Ovary (tissue), 9 donors: Measurements from ENCODE around the gene BLOC1S4. TPM values are rescaled to one million over a fixed set of nuclear protein-coding genes. Genes with fewer than 3 reads are reported as not detected.

Source experiments
- DNase-seq, 5 donors: peaks; one replicate each; pipeline ENCODE4 v3.0.0-alpha.2; 2019 to 2020
- H3K27ac ChIP-seq, 2 donors: fragments of 200-600 bp; one replicate each; pipeline versions ENCODE4 v1.5.1 to v1.8.0; 2019 to 2022
- H3K27me3 ChIP-seq: fragments of 200-600 bp; one replicate; pipeline ENCODE4 v1.8.0; 2022
- H3K36me3 ChIP-seq: fragments of 200-600 bp; sonication (generic); one replicate; pipeline ENCODE4 v1.5.1; 2019
- H3K4me1 ChIP-seq: one replicate; pipeline ENCODE4 v1.8.1; 2013; ENCODE audit warnings: mild to moderate bottlenecking, moderate library complexity; ENCODE audit not compliant: insufficient read depth
- H3K4me3 ChIP-seq: fragments of 200-600 bp; sonication (generic); one replicate; pipeline ENCODE4 v1.5.1; 2017
- H3K9me3 ChIP-seq, 2 donors: fragments of 200-600 bp in 1 of 2; sonication (generic) in 1 of 2; one replicate each; pipeline versions ENCODE4 v1.5.1 to v1.8.1; 2013 to 2019; ENCODE audit warnings: mild to moderate bottlenecking in 1 of 2, moderate library complexity in 1 of 2
- CTCF ChIP-seq, 3 donors: fragments of 450-650 bp in 2 of 3; fragments of 200-600 bp in 1 of 3; IDR thresholded peaks; one replicate each; pipeline versions ENCODE4 v1.5.1 to v1.8.0; 2016 to 2022; ENCODE audit warnings: antibody characterized with exemption in 3 of 3, mild to moderate bottlenecking in 1 of 3
- EP300 ChIP-seq: sonication (generic); formaldehyde crosslinking; IDR thresholded peaks from one replicate; pipeline ENCODE4 v1.6.1; 2017; ENCODE audit warnings: antibody characterized with exemption
- POLR2A ChIP-seq: fragments of 450-650 bp; IDR thresholded peaks from one replicate; pipeline ENCODE4 v1.6.1; 2017; ENCODE audit warnings: antibody characterized with exemption, mild to moderate bottlenecking, moderate library complexity
- WGBS, 3 donors: extraction: QIAGEN DNeasy Blood & Tissue Kit in 1 of 3; methylation state at CpG; one replicate each; pipeline versions ENCODE4 v1.1.5 to v1.1.7; 2013 to 2017; 5-methylcytosine and 5-hydroxymethylcytosine counted together
- intact Hi-C, 4 donors: fragments of 100-400 bp; cut with DNase I; formaldehyde crosslinking; loops; one replicate each; pipeline versions ENCODE4 v1.11.0 to v1.15.1; 2022 to 2023
- polyA plus RNA-seq, 2 donors: library from polyadenylated mRNA; stranded (reverse); fragments of 200-250 nt in 1 of 2; fragments of 350-450 nt in 1 of 2; fragmentation: Illumina TruSeq in 1 of 2; extraction: RNeasy Lipid Tissue Mini Kit (QIAGEN cat#74804) in 1 of 2; gene quantifications; one replicate each; pipeline ENCODE4 v1.2.3, GENCODE V29; 2013 to 2014
- total RNA-seq, 7 donors: library from RNA; depleted of rRNA in 2 of 7; stranded (reverse); fragments of >200 nt in 2 of 7; fragmentation: NEBNext Ultra II Directional in 3 of 7; extraction: Animal tissue kit (Norgen Biotek cat#: 25700) in 3 of 7; gene quantifications; one replicate each; pipeline versions ENCODE4 v1.1.0 to v1.2.4, GENCODE V29; 2016 to 2023
- donor health status: DM: no; HTN: no; CAD: no; lungs with moderate emphysema.
- donor health status: DM: no; HTN: no; CAD: no.
- donor health status: Bipolar disorder and iron deficiency.
- donor health status: DM: yes; HTN: yes; CAD: no.
- donor health status: DM: no; HTN: no; CAD: no.
- donor health status: DM: yes; HTN: yes; CAD: no.

Gene BLOC1S4
- total and polyA plus RNA-seq, 9 donors: 8.8 to 26.9 (median 16.9) TPM

- Histone ChIP-seq H3K4me3 (no peak overlapping the region), H3K36me3 (no peaks in the 10 kb centered on the region), H3K27me3 (no peaks in the 10 kb centered on the region), H3K27ac (no peak overlapping the region), H3K4me1 (peaks cover 5% of the 10 kb centered on the region), H3K9me3 (no peaks in the 10 kb centered on the region)
- no peak for DNase-seq
- WGBS, 3 donors: 80 to 91% (median 82%) methylated on average over 9 of the region's 9 CpGs
- TF ChIP-seq POLR2A (no peak), CTCF (IDR thresholded peaks at IDR 0.05) (no peak), EP300 (no peak)
- intact Hi-C loops: no loop called here
Measured at GRCh38 chr4:6681191-6681590, 34.8 kb upstream of the BLOC1S4 start.

DNA sequence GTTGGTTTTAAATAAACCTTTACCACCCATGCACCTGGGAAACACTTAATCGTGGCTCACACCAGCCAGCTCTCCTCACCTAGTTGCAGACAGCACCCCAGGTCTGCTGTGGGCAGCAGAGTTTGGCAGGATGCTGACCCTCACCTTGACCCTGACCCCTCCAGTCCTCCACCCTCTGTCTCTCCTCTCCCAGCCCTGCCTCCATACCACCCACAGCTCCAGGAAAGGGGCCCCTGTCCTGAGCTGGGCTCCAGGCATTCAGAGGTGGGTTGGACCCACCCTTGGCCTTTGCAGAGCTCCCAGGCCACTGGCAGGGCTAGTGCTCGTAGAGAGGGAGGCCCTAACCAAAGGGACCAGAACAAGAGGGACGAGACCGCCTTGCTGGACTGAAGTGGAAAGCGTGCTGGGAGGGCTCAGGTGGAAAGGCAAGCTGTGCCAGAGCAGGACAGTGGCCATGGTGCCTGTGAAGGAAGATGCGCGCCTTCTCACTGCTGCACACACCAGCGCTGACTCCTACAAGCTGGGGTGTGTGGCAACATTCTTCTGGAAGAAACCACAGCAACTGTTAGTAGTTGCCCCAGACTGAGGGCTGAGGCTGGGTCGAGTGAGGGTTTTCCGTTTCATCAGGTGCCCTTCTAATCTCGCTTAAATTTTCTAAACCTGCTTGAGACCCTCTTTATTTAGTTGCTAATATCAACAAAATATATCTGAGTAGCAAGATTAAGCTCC lies 32.9 kb upstream of the BLOC1S4 start:
- Histone ChIP-seq H3K9me3 (no peaks in the 10 kb centered on the region), H3K36me3 (no peaks in the 10 kb centered on the region), H3K27me3 (no peaks in the 10 kb centered on the region), H3K4me1 (no peaks in the 10 kb centered on the region), H3K4me3 (no peak overlapping the region), H3K27ac (no peak overlapping the region)
- intact Hi-C loops: no loop called here
- no peak for TF ChIP-seq POLR2A
- no peak for TF ChIP-seq EP300
- no peak for TF ChIP-seq CTCF (IDR thresholded peaks at IDR 0.05)
- DNase-seq: no peak
- 79 to 82% (median 80%) methylated on average over 11 of the region's 11 CpGs for WGBS, 3 donors

DNA sequence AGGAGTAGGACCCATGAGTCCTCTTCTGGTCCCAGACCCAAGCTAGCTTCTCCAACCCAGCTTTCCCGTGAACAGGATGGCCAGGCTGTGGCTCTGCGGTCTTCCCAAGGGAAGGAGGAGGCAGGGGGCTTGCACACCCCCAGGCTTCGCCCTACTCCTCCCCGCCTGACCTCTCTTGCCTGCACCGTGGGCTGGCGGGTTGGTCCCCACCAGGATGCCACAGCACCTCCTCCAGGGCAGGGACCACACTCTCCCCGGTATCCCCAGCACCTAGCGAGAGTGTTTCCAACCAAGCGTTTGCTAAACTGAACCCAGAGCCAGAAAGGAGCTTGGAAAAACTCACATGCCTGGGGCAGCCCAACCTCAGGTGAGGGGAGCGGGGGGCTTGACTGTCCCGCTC lies 31.3 kb upstream of the BLOC1S4 start:
- no peak for TF ChIP-seq EP300
- TF ChIP-seq CTCF (IDR thresholded peaks at IDR 0.05): no peak
- TF ChIP-seq POLR2A: no peak
- no peak for DNase-seq
- peaks cover 2% of the 10 kb centered on the region for H3K4me1 ChIP-seq
- intact Hi-C loops: no loop called here
- WGBS, 3 donors: 83 to 85% (median 84%) methylated on average over 11 of the region's 11 CpGs
- H3K27ac ChIP-seq: no peak overlapping the region
- no peaks in the 10 kb centered on the region for H3K9me3 ChIP-seq
- no peak overlapping the region for H3K4me3 ChIP-seq
- H3K27me3 ChIP-seq: no peaks in the 10 kb centered on the region
- H3K36me3 ChIP-seq: no peaks in the 10 kb centered on the region

DNA sequence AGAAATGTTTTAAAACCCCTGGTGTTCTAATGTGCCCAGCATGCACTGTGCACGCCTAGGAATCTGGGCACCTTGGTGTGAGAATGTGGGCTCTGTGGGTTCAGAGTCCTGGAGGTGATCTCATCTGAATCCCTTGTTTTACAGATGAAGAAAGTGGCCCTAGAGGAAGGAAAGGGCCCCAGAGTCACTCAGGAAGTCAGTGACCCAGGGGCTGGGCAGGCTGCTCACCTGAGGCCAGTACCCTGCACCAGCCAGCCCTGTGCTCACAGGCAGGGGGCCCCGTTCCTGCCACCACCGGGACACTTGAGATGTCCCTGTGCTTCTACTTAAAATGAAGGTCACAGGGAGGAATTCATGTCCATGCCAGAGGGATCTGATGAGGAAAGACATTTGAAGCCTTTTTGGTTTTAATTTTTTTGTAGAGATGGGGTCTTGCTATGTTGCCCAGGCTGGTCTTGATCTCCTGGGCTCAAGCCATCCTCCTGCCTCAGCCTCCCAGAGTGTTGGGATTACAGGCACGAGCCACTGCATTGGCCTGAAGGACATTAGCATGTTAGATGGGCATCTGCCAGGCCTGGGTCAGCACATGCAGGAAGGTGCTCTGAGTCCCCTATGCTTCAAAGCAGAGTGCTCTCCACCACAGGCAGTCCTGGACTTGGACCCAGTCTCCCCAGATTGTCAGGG lies 29.7 kb upstream of the BLOC1S4 start:
- Histone ChIP-seq H3K4me3 (no peak overlapping the region), H3K36me3 (no peaks in the 10 kb centered on the region), H3K4me1 (peaks cover 2% of the 10 kb centered on the region), H3K27me3 (no peaks in the 10 kb centered on the region), H3K27ac (no peak overlapping the region), H3K9me3 (no peaks in the 10 kb centered on the region)
- WGBS, 3 donors: 74 to 90% (median 79%) methylated on average over 4 of the region's 4 CpGs
- no peak for DNase-seq
- intact Hi-C loops: no loop called here
- TF ChIP-seq EP300 (no peak), POLR2A (no peak), CTCF (IDR thresholded peaks at IDR 0.05) (no peak)
